KBM-7 (cell line): ENCODE measurements around the gene TLE4.
"Not testable (repeated sequence)": the region's sequence is repeated elsewhere in the genome, so short reads cannot be mapped to it uniquely, and the experiment has no call there.

Source experiments
- DNase-seq: peaks from one replicate; pipeline ENCODE4 v3.0.0-alpha.2; 2015
- in situ Hi-C: fragments of 300-500 bp; cut with MboI; formaldehyde crosslinking; loops from 2 replicates; pipeline ENCODE4 v1.14.3; 2020; ENCODE audit warnings: low sequenced_read_pairs, low pct_unique_long_range_greater_than_20kb, mixed read lengths

The TLE4 gene

GRCh38 chr9:79571309-79572031 lies at the start of gene TLE4:
TLE4 (plus strand) TSS chr9:79571965; CDS start chr9:79572791, 826 bp downstream.
- in situ Hi-C loops = no loop called here
- peak; percentile 100 for DNase-seq

DNA sequence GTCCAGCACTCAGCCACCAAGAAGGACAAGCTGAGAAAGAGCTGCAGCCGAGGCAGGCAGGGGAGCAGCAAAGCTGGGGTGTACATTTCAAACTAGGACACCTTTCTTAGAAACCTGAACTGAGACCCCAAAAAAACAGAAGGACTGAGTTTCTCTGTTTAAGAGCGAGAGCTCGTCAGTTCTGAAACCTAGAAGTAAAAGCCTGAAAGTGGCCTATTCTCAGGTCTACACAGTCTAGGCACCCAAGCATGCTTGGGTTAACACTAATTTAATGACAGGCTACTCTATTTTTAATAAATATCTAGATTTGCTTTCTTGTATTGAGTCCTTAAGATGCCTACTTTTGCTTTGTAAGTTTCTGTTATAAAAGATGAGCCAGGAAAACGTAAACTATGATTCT lies 49.0 kb upstream of the TLE4 start:
- in situ Hi-C loops = no loop called here
- DNase-seq = no peak

DNA sequence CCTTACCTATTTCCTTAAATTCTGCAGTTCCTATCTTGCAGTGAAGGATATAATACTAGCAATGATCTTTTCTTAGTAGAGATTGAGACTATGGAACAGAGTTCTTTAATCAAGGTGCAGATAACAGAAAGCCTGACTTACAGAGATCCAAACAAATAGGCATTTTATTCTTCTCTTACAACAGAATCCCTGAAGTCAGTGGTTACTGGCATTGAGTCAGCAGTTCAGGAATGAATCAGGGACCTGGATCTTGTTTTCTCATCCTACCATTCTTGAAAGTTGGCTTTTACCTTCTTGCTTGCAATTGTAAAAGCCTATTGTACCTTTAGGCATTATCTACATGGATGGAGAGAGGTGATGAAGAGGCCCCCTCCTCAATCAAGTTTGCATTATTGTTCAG lies 47.5 kb upstream of the TLE4 start:
- in situ Hi-C loops = no loop called here
- no peak for DNase-seq

GRCh38 chr9:79526149-79526672 lies 45.6 kb upstream of the TLE4 start:
- DNase-seq = no peak
- in situ Hi-C loops = no loop called here

- in situ Hi-C loops = no loop called here
- no peak for DNase-seq
Observed at GRCh38 chr9:79535534-79535933, 36.2 kb upstream of the TLE4 start.

GRCh38 chr9:79537838-79538237 lies 33.9 kb upstream of the TLE4 start:
- in situ Hi-C loops = no loop called here
- DNase-seq = no peak

- in situ Hi-C loops = no loop called here
- DNase-seq = no peak
Observed at GRCh38 chr9:79542735-79543620, 28.8 kb upstream of the TLE4 start.

GRCh38 chr9:79544375-79544774 lies 27.4 kb upstream of the TLE4 start:
- DNase-seq, in situ Hi-C loops: not testable (repeated sequence)

DNA sequence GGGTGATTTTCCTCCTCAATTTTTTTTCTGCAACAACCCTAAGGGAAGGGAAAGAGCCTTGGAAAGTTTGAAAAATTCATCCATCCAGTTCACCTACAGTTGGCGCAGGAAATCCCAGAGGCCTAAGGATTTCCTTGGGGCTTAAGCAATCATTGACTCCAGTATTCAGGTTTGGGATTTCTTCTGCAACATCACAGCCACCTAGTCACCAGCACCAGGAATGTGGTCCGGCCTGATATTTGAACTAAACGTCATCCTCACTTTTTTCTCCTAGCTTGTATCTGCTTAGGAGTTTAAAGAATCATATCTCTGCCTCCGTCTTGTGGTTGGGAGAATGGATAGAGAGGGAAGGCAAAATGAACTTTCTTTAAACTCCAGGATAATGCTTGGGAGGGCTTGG lies 20.2 kb upstream of the TLE4 start:
- in situ Hi-C loops = no loop called here

DNA sequence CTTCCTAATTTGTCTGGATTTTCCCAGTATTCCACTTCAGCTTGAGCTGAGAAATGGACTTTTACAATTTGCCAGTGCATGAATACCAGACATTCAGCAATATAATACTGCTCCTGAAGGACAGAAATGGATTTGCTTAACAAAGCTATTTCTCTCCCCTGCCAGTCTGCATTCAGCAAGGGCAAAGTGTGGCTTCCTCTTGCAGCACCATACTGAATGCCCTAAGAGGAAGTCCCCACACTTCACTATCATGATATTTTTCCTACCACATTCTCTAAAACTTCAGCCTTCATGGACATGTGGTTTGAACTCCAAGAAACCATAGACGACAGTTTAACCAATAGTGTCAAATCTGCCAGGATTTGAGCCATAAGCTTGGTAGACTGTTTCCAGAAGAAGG lies 19.8 kb upstream of the TLE4 start:
- in situ Hi-C loops = no loop called here

More for the DNA sequence above, 20.2 kb upstream of the TLE4 start:
- DNase-seq = no peak

GRCh38 chr9:79555474-79556089 lies 16.2 kb upstream of the TLE4 start:
- DNase-seq = no peak
- in situ Hi-C loops = no loop called here

More for the DNA sequence above, 19.8 kb upstream of the TLE4 start:
- no peak for DNase-seq

- in situ Hi-C loops = no loop called here
- no peak for DNase-seq
Observed at GRCh38 chr9:79559495-79560181, 12.1 kb upstream of the TLE4 start.

DNA sequence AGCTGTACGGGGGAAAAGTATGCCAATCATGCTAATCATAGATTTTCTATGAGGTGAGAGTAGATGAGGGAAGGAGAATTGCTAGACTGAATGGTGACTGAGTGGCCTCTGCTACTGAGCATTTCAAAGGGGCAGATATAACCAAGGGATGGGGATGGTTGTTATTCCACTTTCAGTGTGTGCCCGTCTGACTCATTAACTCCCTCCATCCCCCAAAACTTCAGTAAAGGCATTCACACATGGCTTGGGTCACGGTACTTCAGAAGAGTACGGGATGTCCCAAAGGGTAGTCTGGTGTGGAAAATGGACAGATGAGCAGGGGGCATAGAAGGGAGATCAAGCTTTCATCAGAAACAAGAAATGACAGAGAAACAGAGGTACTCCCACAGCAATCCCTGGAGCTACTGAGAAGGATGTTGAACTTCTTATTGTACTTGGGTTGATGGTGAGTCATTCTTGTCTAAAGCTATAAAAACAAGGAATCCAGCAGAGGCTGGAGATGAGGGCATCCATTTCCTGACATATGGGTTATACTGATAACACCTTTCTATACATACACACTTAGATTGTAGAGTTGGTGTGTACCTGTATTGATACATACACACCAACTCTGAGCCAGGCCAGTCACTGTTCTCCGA lies 8.9 kb upstream of the TLE4 start:
- in situ Hi-C loops = no loop called here
- no peak for DNase-seq

DNA sequence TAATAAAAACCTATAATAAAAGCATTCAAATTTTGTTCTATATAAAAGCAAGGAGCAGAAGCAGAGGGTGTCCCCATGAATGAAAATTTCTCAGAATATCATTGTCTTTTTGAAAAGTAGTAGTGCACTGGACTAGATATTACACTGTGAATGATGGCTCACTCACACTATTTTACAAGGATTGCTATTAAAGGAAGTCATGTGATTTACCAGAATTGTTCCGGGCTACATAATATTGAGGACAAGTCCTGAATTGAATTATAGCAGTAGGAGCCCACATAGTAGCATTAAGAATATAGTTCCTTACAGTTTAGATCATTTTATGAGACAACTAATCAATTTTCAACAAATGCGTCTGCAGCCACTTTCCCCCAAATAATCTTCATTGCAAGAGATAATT lies 7.7 kb upstream of the TLE4 start:
- DNase-seq = no peak
- in situ Hi-C loops = no loop called here

DNA sequence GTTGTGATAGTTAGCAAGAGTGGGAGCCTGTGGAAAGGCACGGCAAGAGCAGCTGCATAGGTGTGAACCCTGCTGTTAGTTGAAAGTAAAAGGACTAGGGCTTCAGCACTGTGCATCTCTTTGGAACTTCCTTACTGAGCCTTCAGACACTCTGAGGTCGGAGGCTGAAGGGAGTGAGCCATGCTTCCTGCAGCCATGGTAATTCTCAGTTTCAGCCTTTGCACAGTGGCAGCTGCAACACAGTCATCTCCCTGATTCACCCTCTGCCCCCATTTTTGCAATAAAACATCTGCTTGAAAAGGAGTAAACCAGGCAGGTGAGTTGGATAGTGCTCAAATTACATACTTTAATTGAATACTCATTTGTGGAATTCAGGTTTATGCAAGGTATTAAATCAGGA lies 6.5 kb upstream of the TLE4 start:
- DNase-seq = no peak
- in situ Hi-C loops = no loop called here

GRCh38 chr9:79567671-79568098 lies 4.1 kb upstream of the TLE4 start:
- in situ Hi-C loops = no loop called here
- DNase-seq = no peak

DNA sequence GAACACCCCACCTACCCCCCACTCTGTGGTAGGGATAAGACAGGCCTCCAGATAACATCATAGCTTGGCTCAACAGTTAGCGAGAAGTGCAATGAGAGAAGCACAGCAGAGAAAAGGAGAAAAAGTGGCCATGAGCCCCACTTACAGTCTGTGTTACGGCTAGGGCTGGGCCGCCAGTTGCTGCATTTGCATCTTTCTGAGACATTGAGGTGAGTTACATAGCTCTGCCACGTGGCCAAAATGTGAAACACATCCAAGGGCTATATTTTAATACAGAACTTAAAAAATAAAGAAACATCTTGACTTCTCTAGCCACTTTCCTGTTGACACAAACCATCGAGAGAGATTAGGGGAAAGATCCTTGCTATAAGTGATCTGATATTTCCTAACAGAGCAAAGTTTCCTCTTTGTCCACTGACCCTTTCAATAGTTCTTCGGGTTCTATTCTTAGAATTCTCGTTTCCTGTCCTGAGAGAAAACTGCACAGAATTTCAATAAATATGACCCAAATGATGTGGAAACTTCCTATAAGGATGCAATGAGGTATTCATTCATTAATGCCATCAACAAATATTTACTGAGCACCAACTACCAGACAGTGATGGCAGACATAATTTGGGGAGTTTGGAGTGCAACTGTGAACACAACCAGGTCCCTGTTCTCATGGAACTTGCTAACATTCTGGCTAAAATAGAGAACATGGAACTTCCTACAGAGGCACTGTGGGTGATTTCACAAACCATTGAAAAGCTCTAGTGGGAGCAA lies 3.2 kb upstream of the TLE4 start:
- in situ Hi-C loops = no loop called here
- no peak for DNase-seq

GRCh38 chr9:79569814-79570447 lies 1.8 kb upstream of the TLE4 start:
- in situ Hi-C loops = no loop called here

More at GRCh38 chr9:79569814-79570447, 1.8 kb upstream of the TLE4 start:
- no peak for DNase-seq
